ENCODE data around the gene FASTKD3.

- TF ChIP-seq CTCF (conservative IDR thresholded peaks at IDR 0.05) (no peak), ZFX (IDR thresholded peaks at IDR 0.05) (no peak)
Observed at GRCh38 chr5:7874639-7875038, 5.8 kb upstream of the FASTKD3 start.
